ENCODE measurements around the gene KATNBL1. TPM values are rescaled to one million over a fixed set of nuclear protein-coding genes. Genes with fewer than 3 reads are reported as not detected.

Gene KATNBL1
- polyA plus RNA-seq, 1 of the 3 experiments (the other 2 are of a cell fraction) = 13.8 TPM

GRCh38 chr15:34111488-34111887, 98.4 kb downstream of the KATNBL1 start:
- H3K4me2 ChIP-seq = no peak overlapping the region
- ChIA-PET POLR2A (interaction anchor here (1.2 kb wide), 1 partner anchor 97 kb away, joined by 5 read pairs; no protein-coding TSS in a partner anchor), CTCF (interaction anchor here (4.4 kb wide), 1 partner anchor 97 kb away, joined by 66 read pairs; the partner anchor contains the start of gene KATNBL1)
- no peaks in the 10 kb centered on the region for H3K9me2 ChIP-seq
- H4K20me1 ChIP-seq (ENCODE audit: insufficient read depth) = no peaks in the 10 kb centered on the region
- DNase-seq = no peak
- peak overlapping the region; percentile 12; the same call in 1 of the 2 replicates for H2AFZ ChIP-seq (ENCODE audit: low read depth)
- no peaks in the 10 kb centered on the region for H3K4me1 ChIP-seq (ENCODE audit: control insufficient read depth in 1 of 2, insufficient read depth in 2 of 2, low read depth in 1 of 2, low read length in 1 of 2)
- H3K79me2 ChIP-seq (ENCODE audit: insufficient read depth) = no peaks in the 10 kb centered on the region
- H3K27ac ChIP-seq (ENCODE audit: low read depth in 2 of 2, low read length in 1 of 2) = no peak overlapping the region
- TF ChIP-seq ELF1 (IDR thresholded peaks at IDR 0.05) (no peak), TAF1 (IDR thresholded peaks at IDR 0.05; ENCODE audit: borderline replicate concordance, low read depth, low read length) (no peak), RFX5 (IDR thresholded peaks at IDR 0.05; ENCODE audit: low read length) (no peak), TEAD4 (IDR thresholded peaks at IDR 0.05; ENCODE audit: borderline replicate concordance, insufficient read depth) (no peak), EP300 (IDR thresholded peaks at IDR 0.05; ENCODE audit: borderline replicate concordance in 1 of 2, low read depth in 1 of 2, low read length in 1 of 2) (no peak), GATA2 (CRISPR knock-in tag; IDR thresholded peaks at IDR 0.05) (no peak), JUND (IDR thresholded peaks at IDR 0.05) (no peak), YY1 (IDR thresholded peaks at IDR 0.05; ENCODE audit: low read depth) (no peak), RXRA (IDR thresholded peaks at IDR 0.05; ENCODE audit: borderline replicate concordance, low read depth) (no peak)
- WGBS (ENCODE audit: low lambda C conversion rate) = 72% methylated on average over 6 of the region's 6 CpGs
- H3K9ac ChIP-seq = no peak overlapping the region
- H3F3A ChIP-seq (replicated peaks; ENCODE audit: insufficient read depth) = no peaks in the 10 kb centered on the region
- H3K9me3 ChIP-seq = no peaks in the 10 kb centered on the region
- no peaks in the 10 kb centered on the region for H3K27me3 ChIP-seq (ENCODE audit: insufficient read depth)
- no peaks in the 10 kb centered on the region for H3K36me3 ChIP-seq (replicated peaks in 1 of 2; ENCODE audit: control insufficient read depth in 1 of 2, insufficient read depth in 2 of 2, low read length in 1 of 2)
- H3K4me3 ChIP-seq (ENCODE audit: low read depth in 2 of 2, low read length in 1 of 2) = no peak overlapping the region

- H3K4me1 ChIP-seq (ENCODE audit: control insufficient read depth in 1 of 2, insufficient read depth in 2 of 2, low read depth in 1 of 2, low read length in 1 of 2) = no peaks in the 10 kb centered on the region
- 51% methylated on average over 5 of the region's 5 CpGs for WGBS (ENCODE audit: low lambda C conversion rate)
- H3F3A ChIP-seq (replicated peaks; ENCODE audit: insufficient read depth) = no peaks in the 10 kb centered on the region
- H3K9me3 ChIP-seq = no peaks in the 10 kb centered on the region
- H3K4me2 ChIP-seq = no peak overlapping the region
- peak; percentile 39 for DNase-seq
- peak; percentile 85 for TF ChIP-seq CTCF (IDR thresholded peaks at IDR 0.05)
- peak; percentile 64 for TF ChIP-seq SMC3 (IDR thresholded peaks at IDR 0.05; ENCODE audit: low read depth, low read length)
- TF ChIP-seq JUND (IDR thresholded peaks at IDR 0.05) = no peak
- TF ChIP-seq CHD2 (IDR thresholded peaks at IDR 0.05; ENCODE audit: low read length, partially characterized antibody) = no peak
- TF ChIP-seq EP300 (IDR thresholded peaks at IDR 0.05; ENCODE audit: borderline replicate concordance in 1 of 2, low read depth in 1 of 2, low read length in 1 of 2) = no peak
- peak; percentile 85 for TF ChIP-seq RAD21 (IDR thresholded peaks at IDR 0.05; ENCODE audit: low read length)
- ChIA-PET CTCF (interaction anchor here (0.8 to 4.4 kb wide), 24 partner anchors 8 to 478 kb away, joined by 3 to 66 read pairs (median 5); partner anchors contain the start of genes EMC4, EMC7, KATNBL1 and PGBD4), POLR2A (interaction anchor here (1.2 kb wide), 1 partner anchor 99 kb away, joined by 5 read pairs; the partner anchor contains the start of gene KATNBL1)
- no peak overlapping the region for H3K9ac ChIP-seq
- no peaks in the 10 kb centered on the region for H3K36me3 ChIP-seq (replicated peaks in 1 of 2; ENCODE audit: control insufficient read depth in 1 of 2, insufficient read depth in 2 of 2, low read length in 1 of 2)
- no peaks in the 10 kb centered on the region for H4K20me1 ChIP-seq (ENCODE audit: insufficient read depth)
- H3K27me3 ChIP-seq (ENCODE audit: insufficient read depth) = no peaks in the 10 kb centered on the region
- H3K79me2 ChIP-seq (ENCODE audit: insufficient read depth) = no peaks in the 10 kb centered on the region
- H3K27ac ChIP-seq (ENCODE audit: low read depth in 2 of 2, low read length in 1 of 2) = no peak overlapping the region
- no peaks in the 10 kb centered on the region for H3K9me2 ChIP-seq
- H3K4me3 ChIP-seq (ENCODE audit: low read depth in 2 of 2, low read length in 1 of 2) = no peak overlapping the region
- H2AFZ ChIP-seq (ENCODE audit: low read depth) = peak overlapping the region; percentile 12
Measured at GRCh38 chr15:34109797-34110663, 99.9 kb downstream of the KATNBL1 start.
